Motor neuron (in vitro differentiated cells): ENCODE data around the gene KRTAP3-1. TPM values are rescaled to one million over a fixed set of nuclear protein-coding genes. Genes with fewer than 3 reads are reported as not detected.
"Not testable (repeated sequence)": the region's sequence is repeated elsewhere in the genome, so short reads cannot be mapped to it uniquely, and the experiment has no call there.

Experiments
- ATAC-seq, 8 experiments: fragments of 200-7000 bp; cut with Tn5 transposase; replicated peaks in 6 of 8; 2 replicates each; pipeline ENCODE4 v1.8.0; 2021; ENCODE audit warnings: mild to moderate bottlenecking in 8 of 8, moderate library complexity in 8 of 8
- H3K27ac ChIP-seq, 2 donors: fragments of 250-450 bp; sonication (Bioruptor Pico); 2 replicates each; pipeline ENCODE4 v1.9.0; 2021; ENCODE audit warnings: antibody characterized with exemption in 2 of 2, mild to moderate bottlenecking in 2 of 2, moderate library complexity in 1 of 2
- H3K4me1 ChIP-seq, 2 donors: fragments of 250-450 bp; sonication (Bioruptor Pico); replicated peaks in 1 of 2; 2 replicates each; pipeline ENCODE4 v1.6.1; 2021; ENCODE audit warnings: antibody characterized with exemption in 2 of 2, mild to moderate bottlenecking in 2 of 2, moderate library complexity in 1 of 2
- H3K4me3 ChIP-seq, 5 donors: fragments of 250-450 bp; sonication (Bioruptor Pico); 2 replicates each; pipeline ENCODE4 v1.9.0; 2021; ENCODE audit warnings: antibody characterized with exemption in 5 of 5, mild to moderate bottlenecking in 5 of 5, moderate library complexity in 4 of 5
- WGBS, 10 experiments: fragments of 450-650 bp; shearing (Covaris generic); methylation state at CpG; one replicate each; pipeline ENCODE4 v1.0.0; 2022; 5-methylcytosine and 5-hydroxymethylcytosine counted together
- in situ Hi-C, 9 experiments: fragments of 400-800 bp; cut with MboI; loops; one replicate each; pipeline ENCODE4 v1.15.0; 2021; ENCODE audit warnings: low sequenced_read_pairs in 9 of 9, low pct_unique_long_range_greater_than_20kb in 2 of 9; ENCODE audit not compliant: unreplicated experiment in 9 of 9
- total RNA-seq, 8 experiments: library from RNA; unstranded; fragments of 300-600 nt; gene quantifications; 2 replicates each; pipeline versions ENCODE4 v1.2.3 to v1.2.4, GENCODE V29; 2022

KRTAP3-1 gene
- total RNA-seq, 8 experiments from 2014 or later, result not detected

- ATAC-seq, H3K4me1 ChIP-seq, H3K27ac ChIP-seq, in situ Hi-C loops, H3K4me3 ChIP-seq: not testable (repeated sequence)
- 70 to 100% (median 89%) methylated on average over 2 to 6 of the region's 10 CpGs; no CpG with 5 or more reads in 4 of the 10 experiments for WGBS, 10 experiments
Measured at GRCh38 chr17:41034346-41034935, 25.5 kb upstream of the KRTAP3-1 start, which contains the start of gene KRTAP1-3. KRTAP1-3 (minus strand) TSS chr17:41034874; CDS start chr17:41034821, 53 bp downstream.

GRCh38 chr17:41029633-41030245, 20.8 kb upstream of the KRTAP3-1 start, which contains the start of gene KRTAP1-4:
KRTAP1-4 (minus strand) TSS chr17:41030195; CDS start chr17:41030078, 117 bp downstream.
- H3K4me1 ChIP-seq, result no peaks in the 10 kb centered on the region
- H3K4me3 ChIP-seq, result no peak within 1 kb of the TSS
- in situ Hi-C loops, result no loop called here
- WGBS, 10 experiments, result 0 to 100% (median 68%) methylated on average over 1 to 3 of the region's 12 CpGs; no CpG with 5 or more reads in 2 of the 10 experiments
- H3K27ac ChIP-seq, result no peak within 1 kb of the TSS
- no peak for ATAC-seq

- ATAC-seq, result no peak
- WGBS, 10 experiments, result 0 to 83% (median 64%) methylated on average over 1 to 4 of the region's 9 CpGs
- Histone ChIP-seq H3K27ac (no peak within 1 kb of the TSS), H3K4me1 (no peaks in the 10 kb centered on the region), H3K4me3 (no peak within 1 kb of the TSS)
- in situ Hi-C loops, result no loop called here
Measured at GRCh38 chr17:41026715-41027471, 18.0 kb upstream of the KRTAP3-1 start, which contains the start of gene KRTAP1-5. KRTAP1-5 (minus strand) TSS chr17:41027208; CDS start chr17:41027155, 53 bp downstream.

- WGBS, 10 experiments, result 14 to 92% (median 62%) methylated on average over 1 to 3 of the region's 3 CpGs
Measured at GRCh38 chr17:41024697-41025096, 15.8 kb upstream of the KRTAP3-1 start.

GRCh38 chr17:41020336-41020735, 11.4 kb upstream of the KRTAP3-1 start:
- ATAC-seq, result no peak
- Histone ChIP-seq H3K4me3 (no peak overlapping the region), H3K27ac (no peak overlapping the region), H3K4me1 (no peaks in the 10 kb centered on the region)
- in situ Hi-C loops, result no loop called here

More at GRCh38 chr17:41024697-41025096, 15.8 kb upstream of the KRTAP3-1 start:
- Histone ChIP-seq H3K4me3 (no peak overlapping the region), H3K27ac (no peak overlapping the region), H3K4me1 (no peaks in the 10 kb centered on the region)
- in situ Hi-C loops, result no loop called here
- no peak for ATAC-seq

- no peak overlapping the region for H3K27ac ChIP-seq
- ATAC-seq, result no peak
- no peaks in the 10 kb centered on the region for H3K4me1 ChIP-seq
- in situ Hi-C loops, result no loop called here
- 86 to 100% (median 100%) methylated on average over 1 to 3 of the region's 3 CpGs; no CpG with 5 or more reads in 3 of the 10 experiments for WGBS, 10 experiments
- H3K4me3 ChIP-seq, result no peak overlapping the region
Measured at GRCh38 chr17:41019415-41019814, 10.5 kb upstream of the KRTAP3-1 start.

GRCh38 chr17:41018541-41018940, 9.6 kb upstream of the KRTAP3-1 start:
- no peak for ATAC-seq
- Histone ChIP-seq H3K27ac (no peak overlapping the region), H3K4me3 (no peak overlapping the region), H3K4me1 (peaks cover 0 to 4% of the 10 kb centered on the region in 2 donors)
- WGBS, 10 experiments, result 40 to 100% (median 81%) methylated on average over 1 to 3 of the region's 3 CpGs; no CpG with 5 or more reads in 3 of the 10 experiments
- in situ Hi-C loops, result no loop called here

GRCh38 chr17:41016578-41017215, 7.8 kb upstream of the KRTAP3-1 start:
- in situ Hi-C loops, result no loop called here
- H3K4me3 ChIP-seq, result no peak overlapping the region
- H3K27ac ChIP-seq, result no peak overlapping the region
- 29 to 88% (median 71%) methylated on average over 1 to 13 of the region's 13 CpGs; no CpG with 5 or more reads in 1 of the 10 experiments for WGBS, 10 experiments
- peaks cover 0 to 4% of the 10 kb centered on the region in 2 donors for H3K4me1 ChIP-seq
- ATAC-seq, result no peak

- no peak overlapping the region for H3K27ac ChIP-seq
- H3K4me1 ChIP-seq, result peaks cover 0 to 4% of the 10 kb centered on the region in 2 donors
- WGBS, 10 experiments, result 52 to 86% (median 66%) methylated on average over 3 to 7 of the region's 7 CpGs; no CpG with 5 or more reads in 3 of the 10 experiments
- H3K4me3 ChIP-seq, result no peak overlapping the region
- in situ Hi-C loops, result no loop called here
- ATAC-seq, result peak in 4 of 8 experiments; percentile 42 to 67 (median 50)
Measured at GRCh38 chr17:41015454-41015853, 6.5 kb upstream of the KRTAP3-1 start.

- no peak overlapping the region for H3K27ac ChIP-seq
- ATAC-seq, result peak in 6 of 8 experiments; percentile 32 to 91 (median 74)
- in situ Hi-C loops, result no loop called here
- WGBS, 10 experiments, result 0 to 57% (median 29%) methylated on average over 1 of the region's 1 CpG; no CpG with 5 or more reads in 3 of the 10 experiments
- peaks cover 0 to 4% of the 10 kb centered on the region in 2 donors for H3K4me1 ChIP-seq
- H3K4me3 ChIP-seq, result no peak overlapping the region
Measured at GRCh38 chr17:41013606-41014005, 4.7 kb upstream of the KRTAP3-1 start.

GRCh38 chr17:41013181-41013580, 4.3 kb upstream of the KRTAP3-1 start:
- H3K27ac ChIP-seq, result no peak overlapping the region
- WGBS, 10 experiments, result 7 to 90% (median 30%) methylated on average over 3 of the region's 3 CpGs; no CpG with 5 or more reads in 3 of the 10 experiments
- no peak overlapping the region for H3K4me3 ChIP-seq
- H3K4me1 ChIP-seq, result peaks cover 0 to 4% of the 10 kb centered on the region in 2 donors
- in situ Hi-C loops, result no loop called here
- ATAC-seq, result no peak

GRCh38 chr17:41012326-41013120, 3.6 kb upstream of the KRTAP3-1 start:
- Histone ChIP-seq H3K27ac (no peak overlapping the region), H3K4me3 (no peak overlapping the region), H3K4me1 (peaks cover 0 to 4% of the 10 kb centered on the region in 2 donors)
- in situ Hi-C loops, result no loop called here
- no peak for ATAC-seq
- 8 to 88% (median 83%) methylated on average over 1 to 5 of the region's 6 CpGs; no CpG with 5 or more reads in 1 of the 10 experiments for WGBS, 10 experiments
